ENCODE results near the gene ALOX12B. TPM values are rescaled to one million over a fixed set of nuclear protein-coding genes. Genes with fewer than 3 reads are reported as not detected.

ALOX12B gene
- total RNA-seq, 2 donors from 2014 or later, result not detected

GRCh38 chr17:8048736-8049135, 38.8 kb downstream of the ALOX12B start:
- 67 to 76% methylated on average over 8 of the region's 8 CpGs for WGBS, 2 donors
- H3K27ac ChIP-seq, result no peak overlapping the region
- H3K36me3 ChIP-seq (replicated peaks in 1 of 2; ENCODE audit: insufficient read depth in 1 of 2, low read depth in 2 of 2), result no peaks in the 10 kb centered on the region
- H3K27me3 ChIP-seq, result no peaks in the 10 kb centered on the region
- no peak for TF ChIP-seq CTCF (IDR thresholded peaks at IDR 0.05)
- TF ChIP-seq POLR2A (IDR thresholded peaks at IDR 0.05), result no peak
- H3K9me3 ChIP-seq, result no peaks in the 10 kb centered on the region
- DNase-seq, result no peak
- ATAC-seq, result no peak
- intact Hi-C loops (cut with DNase I), result no loop called here
- H3K4me1 ChIP-seq, result no peaks in the 10 kb centered on the region
- no peak overlapping the region for H3K4me3 ChIP-seq

GRCh38 chr17:8048236-8048635, 39.3 kb downstream of the ALOX12B start:
- 83 to 90% methylated on average over 11 to 12 of the region's 12 CpGs for WGBS, 2 donors
- ATAC-seq (no peak), DNase-seq (no peak)
- Histone ChIP-seq H3K27ac (no peak overlapping the region), H3K36me3 (replicated peaks in 1 of 2; ENCODE audit: insufficient read depth in 1 of 2, low read depth in 2 of 2) (no peaks in the 10 kb centered on the region), H3K4me1 (no peaks in the 10 kb centered on the region), H3K27me3 (no peaks in the 10 kb centered on the region), H3K9me3 (no peaks in the 10 kb centered on the region), H3K4me3 (no peak overlapping the region)
- intact Hi-C loops (cut with DNase I), result no loop called here
- TF ChIP-seq CTCF (IDR thresholded peaks at IDR 0.05) (no peak), POLR2A (IDR thresholded peaks at IDR 0.05) (no peak)

DNA sequence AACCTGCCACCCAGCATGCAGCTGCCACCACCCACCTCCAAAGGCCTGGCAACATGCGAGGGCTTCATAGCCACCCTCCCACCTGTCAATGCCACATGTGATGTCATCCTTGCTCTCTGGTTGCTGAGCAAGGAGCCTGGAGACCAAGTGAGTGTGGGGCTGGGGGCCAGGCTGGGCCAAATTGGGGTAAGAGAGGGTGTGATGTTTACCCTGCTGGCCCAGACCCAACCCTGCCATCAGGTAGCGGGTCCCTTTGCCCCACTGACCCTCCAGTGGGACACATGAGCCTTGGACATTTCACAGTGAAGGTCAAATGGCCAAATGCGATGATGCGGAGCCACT, 39.8 kb downstream of the ALOX12B start:
- intact Hi-C loops (cut with DNase I), result no loop called here
- H3K27ac ChIP-seq, result no peak overlapping the region
- WGBS, 2 donors, result 78 to 86% methylated on average over 4 of the region's 4 CpGs
- H3K36me3 ChIP-seq (replicated peaks in 1 of 2; ENCODE audit: insufficient read depth in 1 of 2, low read depth in 2 of 2), result no peaks in the 10 kb centered on the region
- H3K4me1 ChIP-seq, result no peaks in the 10 kb centered on the region
- H3K27me3 ChIP-seq, result no peaks in the 10 kb centered on the region
- no peaks in the 10 kb centered on the region for H3K9me3 ChIP-seq
- no peak for ATAC-seq
- no peak for DNase-seq
- no peak overlapping the region for H3K4me3 ChIP-seq
- TF ChIP-seq POLR2A (IDR thresholded peaks at IDR 0.05) (no peak), CTCF (IDR thresholded peaks at IDR 0.05) (no peak)

GRCh38 chr17:8046929-8047768, 40.4 kb downstream of the ALOX12B start:
- no peak overlapping the region for H3K27ac ChIP-seq
- no peaks in the 10 kb centered on the region for H3K27me3 ChIP-seq
- intact Hi-C loops (cut with DNase I), result no loop called here
- no peaks in the 10 kb centered on the region for H3K4me1 ChIP-seq
- ATAC-seq (no peak), DNase-seq (no peak)
- TF ChIP-seq CTCF (IDR thresholded peaks at IDR 0.05), result no peak
- no peak for TF ChIP-seq POLR2A (IDR thresholded peaks at IDR 0.05)
- WGBS, 2 donors, result 68 to 78% methylated on average over 13 to 24 of the region's 24 CpGs
- no peaks in the 10 kb centered on the region for H3K9me3 ChIP-seq
- H3K4me3 ChIP-seq, result no peak overlapping the region
- no peaks in the 10 kb centered on the region for H3K36me3 ChIP-seq (replicated peaks in 1 of 2; ENCODE audit: insufficient read depth in 1 of 2, low read depth in 2 of 2)
